KMS-11 (cell line): Measurements from ENCODE around the gene ILDR1.

ENCODE experiments used
- H2AFZ ChIP-seq: fragments of 200-600 bp; sonication (generic); 2 replicates; pipeline ENCODE4 v1.6.1; 2016; ENCODE audit warnings: antibody characterized with exemption, mixed run types, low read depth
- H3K27ac ChIP-seq: fragments of 200-600 bp; sonication (generic); 2 replicates; pipeline ENCODE4 v1.6.1; 2016; ENCODE audit warnings: mild to moderate bottlenecking, mixed run types
- H3K27me3 ChIP-seq: fragments of 200-600 bp; sonication (generic); 2 replicates; pipeline ENCODE4 v1.6.1; 2017; ENCODE audit warnings: mild to moderate bottlenecking, low read depth, mixed run types, moderate library complexity; ENCODE audit not compliant: insufficient read depth
- H3K36me3 ChIP-seq: fragments of 200-600 bp; sonication (generic); 2 replicates; pipeline ENCODE4 v1.6.1; 2017; ENCODE audit warnings: mild to moderate bottlenecking, mixed run types; ENCODE audit not compliant: insufficient read depth
- H3K4me1 ChIP-seq: fragments of 200-600 bp; sonication (generic); 2 replicates; pipeline ENCODE4 v1.6.1; 2016; ENCODE audit warnings: mild to moderate bottlenecking, low read depth, mixed run types; ENCODE audit not compliant: poor library complexity, severe bottlenecking
- H3K4me2 ChIP-seq: fragments of 200-600 bp; sonication (generic); 2 replicates; pipeline ENCODE4 v1.7.0; 2016; ENCODE audit warnings: mild to moderate bottlenecking, mixed run types
- H3K4me3 ChIP-seq: fragments of 200-600 bp; sonication (generic); IDR thresholded peaks from 2 replicates; pipeline ENCODE4 v1.6.1; 2017; ENCODE audit warnings: low read depth, low read length, mixed read lengths; ENCODE audit not compliant: insufficient read depth
- H3K79me2 ChIP-seq: fragments of 200-600 bp; sonication (generic); 2 replicates; pipeline ENCODE4 v1.6.1; 2016; ENCODE audit warnings: low read depth, mixed run types; ENCODE audit not compliant: insufficient read depth
- H3K9ac ChIP-seq: fragments of 200-600 bp; sonication (generic); 2 replicates; pipeline ENCODE4 v1.6.1; 2016; ENCODE audit warnings: mild to moderate bottlenecking, mixed run types
- H4K20me1 ChIP-seq: fragments of 200-600 bp; sonication (generic); 2 replicates; pipeline ENCODE4 v1.6.1; 2016; ENCODE audit warnings: mild to moderate bottlenecking, mixed run types; ENCODE audit not compliant: insufficient read depth
- CTCF ChIP-seq: fragments of 200-600 bp; sonication (generic); conservative IDR thresholded peaks from 2 replicates; pipeline ENCODE4 v1.6.1; 2017; ENCODE audit warnings: low read depth, mild to moderate bottlenecking, antibody characterized with exemption, low read length, moderate library complexity, mixed read lengths

Gene ILDR1

GRCh38 chr3:122025296-122025695 lies 3.2 kb upstream of the ILDR1 start:
- no peak overlapping the region for H3K4me3 ChIP-seq
- H3K9ac ChIP-seq: no peak overlapping the region
- H3K79me2 ChIP-seq: no peaks in the 10 kb centered on the region
- H3K27me3 ChIP-seq: no peaks in the 10 kb centered on the region
- no peak overlapping the region for H2AFZ ChIP-seq
- H3K4me2 ChIP-seq: peak overlapping the region; percentile 43
- H3K27ac ChIP-seq: peak overlapping the region; percentile 8; the same call in 1 of the 2 replicates
- H4K20me1 ChIP-seq: no peaks in the 10 kb centered on the region
- TF ChIP-seq CTCF: no peak
- peaks cover 39% of the 10 kb centered on the region for H3K4me1 ChIP-seq
- H3K36me3 ChIP-seq: no peaks in the 10 kb centered on the region

GRCh38 chr3:122024800-122025199 lies 2.8 kb upstream of the ILDR1 start:
- H3K4me1 ChIP-seq: peaks cover 34% of the 10 kb centered on the region
- no peaks in the 10 kb centered on the region for H3K79me2 ChIP-seq
- peak overlapping the region; percentile 8; the same call in 1 of the 2 replicates for H3K27ac ChIP-seq
- peak overlapping the region; percentile 43 for H3K4me2 ChIP-seq
- TF ChIP-seq CTCF: no peak
- no peaks in the 10 kb centered on the region for H3K27me3 ChIP-seq
- H3K36me3 ChIP-seq: no peaks in the 10 kb centered on the region
- no peak overlapping the region for H2AFZ ChIP-seq
- no peak overlapping the region for H3K4me3 ChIP-seq
- no peak overlapping the region for H3K9ac ChIP-seq
- no peaks in the 10 kb centered on the region for H4K20me1 ChIP-seq

- peaks cover 30% of the 10 kb centered on the region for H3K4me1 ChIP-seq
These were observed 1.4 kb upstream of the ILDR1 start for GRCh38 chr3:122023335-122023910.

GRCh38 chr3:122021037-122021436 lies 1.0 kb downstream of the ILDR1 start:
- Histone ChIP-seq H3K36me3 (no peaks in the 10 kb centered on the region), H3K27me3 (no peaks in the 10 kb centered on the region), H3K4me2 (no peak overlapping the region), H3K4me1 (peaks cover 25% of the 10 kb centered on the region), H3K9ac (no peak overlapping the region), H4K20me1 (no peaks in the 10 kb centered on the region), H3K79me2 (no peaks in the 10 kb centered on the region), H3K27ac (no peak overlapping the region), H2AFZ (no peak overlapping the region), H3K4me3 (no peak overlapping the region)
- TF ChIP-seq CTCF: no peak

More at GRCh38 chr3:122023335-122023910, 1.4 kb upstream of the ILDR1 start:
- Histone ChIP-seq H3K79me2 (no peaks in the 10 kb centered on the region), H3K4me3 (no peak overlapping the region), H3K27ac (no peak overlapping the region), H3K27me3 (no peaks in the 10 kb centered on the region), H2AFZ (no peak overlapping the region), H3K9ac (no peak overlapping the region), H4K20me1 (no peaks in the 10 kb centered on the region), H3K4me2 (no peak overlapping the region), H3K36me3 (no peaks in the 10 kb centered on the region)
- no peak for TF ChIP-seq CTCF
